ENCODE measurements around the gene NIPA2. TPM values are rescaled to one million over a fixed set of nuclear protein-coding genes. Genes with fewer than 3 reads are reported as not detected.

NIPA2 gene
- total RNA-seq, 4 donors from 2014 or later, result 22.5 to 36.4 (median 35.2) TPM

DNA sequence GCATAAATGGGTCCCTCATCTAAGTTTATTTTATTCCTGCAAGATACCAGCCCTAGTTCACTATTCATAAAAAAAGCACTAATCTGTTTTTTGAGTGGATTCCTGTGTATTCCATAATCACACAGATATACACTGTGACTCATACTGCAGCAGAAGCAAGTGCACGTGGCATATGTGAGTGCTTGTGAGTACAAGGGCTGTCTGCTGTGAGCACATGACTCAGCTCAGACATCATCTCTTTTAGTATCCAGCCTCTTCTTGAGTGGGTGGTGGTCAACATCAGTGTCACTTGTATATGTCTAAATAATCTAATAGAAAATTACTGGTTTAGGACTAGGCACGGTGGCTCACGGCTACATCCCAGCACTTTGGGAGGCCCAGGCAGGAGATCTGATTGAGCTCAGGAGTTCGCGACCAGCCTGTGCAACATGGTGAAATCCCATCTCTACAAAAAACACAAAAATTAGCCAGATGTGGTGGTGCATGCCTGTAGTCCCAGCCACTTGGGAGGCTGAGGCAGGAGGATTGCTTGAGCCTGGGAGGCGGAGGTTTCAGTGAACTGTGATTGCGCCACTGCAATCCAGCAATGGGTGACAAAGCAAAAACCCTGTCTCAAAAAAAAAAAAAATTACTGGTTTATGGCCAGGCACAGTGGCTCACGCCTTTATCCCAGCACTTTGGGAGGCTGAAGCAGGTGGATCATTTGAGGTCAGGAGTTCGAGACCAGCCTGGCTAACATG lies 49.8 kb downstream of the NIPA2 start:
- WGBS, result 85% methylated on average over 9 of the region's 9 CpGs
- no peak overlapping the region for H3K4me3 ChIP-seq
- TF ChIP-seq EP300 (IDR thresholded peaks at IDR 0.05), result no peak
- TF ChIP-seq POLR2AphosphoS5 (IDR thresholded peaks at IDR 0.05), result no peak
- H3K4me1 ChIP-seq, result no peaks in the 10 kb centered on the region
- peak in 1 of 2 donors; percentile 53 for DNase-seq (ENCODE audit: low spot score in 2 of 2)
- H3K36me3 ChIP-seq, result peaks cover 55% of the 10 kb centered on the region
- no peaks in the 10 kb centered on the region for H3K27me3 ChIP-seq
- H3K9me3 ChIP-seq, result no peaks in the 10 kb centered on the region
- H3K27ac ChIP-seq, result no peak overlapping the region

DNA sequence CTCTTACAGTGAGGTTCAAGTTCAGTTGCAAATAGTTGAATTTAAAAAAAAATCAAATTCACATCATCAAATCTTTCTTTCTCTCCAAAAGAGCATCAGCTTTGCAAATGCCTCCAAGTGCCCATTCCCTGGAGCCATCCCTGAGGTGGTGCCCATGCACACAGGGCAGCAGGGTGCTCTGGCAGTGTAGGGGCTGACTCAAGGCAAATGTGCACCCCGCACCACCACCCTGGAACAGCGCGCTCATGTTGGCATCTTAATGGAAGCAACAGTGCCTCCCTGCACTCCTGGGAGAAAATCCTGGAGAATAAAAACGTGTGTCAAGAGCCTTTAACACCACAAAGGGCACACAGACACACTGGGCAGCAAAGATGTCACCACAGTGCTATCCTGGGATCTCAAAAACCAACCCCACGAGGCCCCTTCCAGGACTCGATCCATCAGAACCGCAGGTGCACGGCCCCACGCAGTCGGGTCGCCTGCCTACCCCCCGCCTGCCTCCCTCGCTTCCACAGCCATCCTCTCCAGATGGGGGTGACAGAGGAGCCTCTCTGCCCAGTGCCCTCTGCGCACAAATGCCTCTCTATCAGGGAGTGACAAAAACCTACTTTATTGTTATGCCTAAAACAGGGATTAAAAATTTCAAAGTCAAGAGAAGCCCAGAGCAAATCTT lies 50.8 kb downstream of the NIPA2 start:
- Histone ChIP-seq H3K27me3 (no peaks in the 10 kb centered on the region), H3K27ac (no peak overlapping the region), H3K4me1 (no peaks in the 10 kb centered on the region), H3K36me3 (peaks cover 60% of the 10 kb centered on the region), H3K4me3 (no peak overlapping the region), H3K9me3 (no peaks in the 10 kb centered on the region)
- TF ChIP-seq EP300 (IDR thresholded peaks at IDR 0.05), result no peak
- TF ChIP-seq, protein P1, sequence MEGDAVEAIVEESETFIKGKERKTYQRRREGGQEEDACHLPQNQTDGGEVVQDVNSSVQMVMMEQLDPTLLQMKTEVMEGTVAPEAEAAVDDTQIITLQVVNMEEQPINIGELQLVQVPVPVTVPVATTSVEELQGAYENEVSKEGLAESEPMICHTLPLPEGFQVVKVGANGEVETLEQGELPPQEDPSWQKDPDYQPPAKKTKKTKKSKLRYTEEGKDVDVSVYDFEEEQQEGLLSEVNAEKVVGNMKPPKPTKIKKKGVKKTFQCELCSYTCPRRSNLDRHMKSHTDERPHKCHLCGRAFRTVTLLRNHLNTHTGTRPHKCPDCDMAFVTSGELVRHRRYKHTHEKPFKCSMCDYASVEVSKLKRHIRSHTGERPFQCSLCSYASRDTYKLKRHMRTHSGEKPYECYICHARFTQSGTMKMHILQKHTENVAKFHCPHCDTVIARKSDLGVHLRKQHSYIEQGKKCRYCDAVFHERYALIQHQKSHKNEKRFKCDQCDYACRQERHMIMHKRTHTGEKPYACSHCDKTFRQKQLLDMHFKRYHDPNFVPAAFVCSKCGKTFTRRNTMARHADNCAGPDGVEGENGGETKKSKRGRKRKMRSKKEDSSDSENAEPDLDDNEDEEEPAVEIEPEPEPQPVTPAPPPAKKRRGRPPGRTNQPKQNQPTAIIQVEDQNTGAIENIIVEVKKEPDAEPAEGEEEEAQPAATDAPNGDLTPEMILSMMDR (IDR thresholded peaks at IDR 0.05), result no peak
- no peak for TF ChIP-seq POLR2A (IDR thresholded peaks at IDR 0.05)
- TF ChIP-seq POLR2AphosphoS5 (IDR thresholded peaks at IDR 0.05), result no peak
- WGBS, result 93% methylated on average over 14 of the region's 14 CpGs
- no peak for DNase-seq (ENCODE audit: low spot score in 2 of 2)

DNA sequence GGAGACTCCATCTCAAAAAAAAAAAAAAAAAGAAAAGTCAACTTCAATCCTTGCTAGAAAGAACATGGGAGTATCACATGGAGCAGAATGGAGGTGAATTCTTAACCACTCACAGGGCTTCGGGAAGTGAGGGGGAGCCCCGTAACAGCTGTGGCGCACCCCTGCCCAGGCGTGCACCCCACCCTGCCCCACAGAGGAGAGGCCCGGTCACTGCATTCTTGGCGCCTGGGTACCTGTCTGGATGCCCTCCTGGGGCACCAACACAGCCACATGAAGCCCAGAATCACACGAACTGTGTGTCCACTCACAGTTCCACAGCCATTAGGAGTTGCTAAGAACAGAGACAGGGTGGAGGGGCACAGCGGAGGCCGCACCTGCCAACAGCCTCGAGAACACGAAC lies 51.8 kb downstream of the NIPA2 start:
- Histone ChIP-seq H3K4me1 (no peaks in the 10 kb centered on the region), H3K27ac (no peak overlapping the region), H3K36me3 (peaks cover 60% of the 10 kb centered on the region), H3K27me3 (no peaks in the 10 kb centered on the region), H3K4me3 (no peak overlapping the region), H3K9me3 (no peaks in the 10 kb centered on the region)
- TF ChIP-seq POLR2AphosphoS5 (IDR thresholded peaks at IDR 0.05), result no peak
- no peak for TF ChIP-seq EP300 (IDR thresholded peaks at IDR 0.05)
- no peak for TF ChIP-seq POLR2A (IDR thresholded peaks at IDR 0.05)
- TF ChIP-seq, protein P1 (IDR thresholded peaks at IDR 0.05), result no peak
- no peak for DNase-seq (ENCODE audit: low spot score in 2 of 2)
- 95% methylated on average over 11 of the region's 11 CpGs for WGBS

DNA sequence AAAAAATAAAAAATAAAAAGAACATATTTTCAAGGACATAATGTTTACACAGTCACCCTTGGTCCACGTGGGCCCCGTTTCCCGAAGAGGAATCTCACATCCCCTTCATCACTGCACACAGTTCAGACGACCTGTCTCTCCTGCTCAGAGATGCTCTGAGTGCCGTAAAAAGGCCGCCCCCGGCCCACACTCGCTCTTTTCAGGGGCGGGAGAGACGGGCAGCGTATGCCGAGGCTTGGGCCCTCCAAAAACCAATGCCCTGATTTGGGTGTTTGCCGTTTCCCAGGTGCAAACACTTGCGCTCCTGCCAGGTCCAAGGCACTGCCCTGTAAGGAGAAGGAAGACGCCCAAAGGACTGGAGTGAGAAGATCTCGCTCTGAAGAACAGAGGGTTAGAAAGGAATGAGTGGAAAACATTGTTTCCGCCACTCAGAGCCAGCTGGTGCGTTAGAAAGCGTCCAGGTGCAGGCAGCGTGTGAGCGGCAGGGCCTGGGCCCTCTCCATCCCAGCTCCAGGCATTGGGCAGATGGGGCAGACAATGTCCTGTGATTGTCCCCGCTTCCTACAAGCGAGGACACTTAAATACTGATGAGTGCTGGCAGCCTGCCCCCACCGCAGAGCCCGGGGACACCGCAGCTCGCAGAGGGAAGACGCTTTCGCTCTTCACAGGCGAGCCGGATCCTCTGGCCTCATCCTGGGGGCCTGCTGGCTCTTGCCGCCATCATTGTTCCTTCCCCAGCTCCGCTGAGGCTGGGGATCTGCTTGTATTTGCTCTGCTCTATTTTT lies 53.2 kb downstream of the NIPA2 start:
- no peaks in the 10 kb centered on the region for H3K4me1 ChIP-seq
- DNase-seq (ENCODE audit: low spot score in 2 of 2), result no peak
- TF ChIP-seq POLR2A (IDR thresholded peaks at IDR 0.05) (no peak), POLR2AphosphoS5 (IDR thresholded peaks at IDR 0.05) (no peak), EP300 (IDR thresholded peaks at IDR 0.05) (no peak)
- TF ChIP-seq, protein P1 (IDR thresholded peaks at IDR 0.05), result no peak
- H3K4me3 ChIP-seq, result no peak overlapping the region
- H3K27me3 ChIP-seq, result no peaks in the 10 kb centered on the region
- H3K36me3 ChIP-seq, result peaks cover 71% of the 10 kb centered on the region
- no peaks in the 10 kb centered on the region for H3K9me3 ChIP-seq
- 89% methylated on average over 33 of the region's 33 CpGs for WGBS
- H3K27ac ChIP-seq, result no peak overlapping the region

DNA sequence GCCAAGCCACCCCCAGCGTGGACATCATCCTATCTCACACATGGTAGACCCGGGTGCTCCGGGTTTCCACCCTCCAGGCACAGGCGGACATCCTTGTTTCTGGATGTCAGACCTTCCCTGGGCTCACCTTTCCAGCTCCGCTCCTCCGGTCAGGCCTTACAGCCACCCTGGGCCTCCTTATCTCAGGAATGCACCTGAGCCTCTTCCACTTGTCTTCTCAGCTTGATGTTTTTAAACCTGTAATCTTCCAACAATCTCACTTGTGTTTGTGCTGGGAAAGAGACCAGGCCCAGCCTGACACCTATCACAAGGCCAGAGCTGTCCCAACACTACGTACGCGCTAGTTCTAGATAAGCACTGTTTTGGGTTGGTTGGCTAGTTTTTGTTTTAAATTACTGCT lies 53.9 kb downstream of the NIPA2 start:
- no peaks in the 10 kb centered on the region for H3K9me3 ChIP-seq
- 84% methylated on average over 9 of the region's 9 CpGs for WGBS
- TF ChIP-seq EP300 (IDR thresholded peaks at IDR 0.05), result no peak
- no peaks in the 10 kb centered on the region for H3K27me3 ChIP-seq
- H3K4me3 ChIP-seq, result no peak overlapping the region
- peaks cover 71% of the 10 kb centered on the region for H3K36me3 ChIP-seq
- H3K27ac ChIP-seq, result no peak overlapping the region
- DNase-seq (ENCODE audit: low spot score in 2 of 2), result no peak
- no peaks in the 10 kb centered on the region for H3K4me1 ChIP-seq

DNA sequence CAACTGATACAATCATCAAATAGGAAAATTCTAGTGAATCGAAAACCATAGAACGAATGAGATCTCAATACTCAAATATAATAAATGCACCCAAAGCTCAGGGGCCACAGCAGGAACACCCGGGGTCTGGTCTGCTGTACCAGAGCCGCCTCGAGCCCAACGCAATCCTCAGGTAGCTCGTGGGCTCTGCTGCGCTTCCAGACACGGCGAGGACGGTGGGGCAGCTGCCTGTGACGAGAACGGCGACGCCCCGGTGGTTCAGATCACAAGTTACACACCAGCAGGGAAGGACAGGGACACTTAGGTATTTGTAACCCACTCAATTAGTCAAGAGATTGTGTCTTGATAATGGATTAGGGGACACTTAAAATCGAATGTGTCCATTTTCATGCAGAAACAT lies 54.6 kb downstream of the NIPA2 start:
- DNase-seq (ENCODE audit: low spot score in 2 of 2), result no peak
- no peaks in the 10 kb centered on the region for H3K9me3 ChIP-seq
- WGBS, result 93% methylated on average over 17 of the region's 17 CpGs
- TF ChIP-seq POLR2AphosphoS5 (IDR thresholded peaks at IDR 0.05), result no peak
- TF ChIP-seq, protein P1 (IDR thresholded peaks at IDR 0.05), result no peak
- TF ChIP-seq EP300 (IDR thresholded peaks at IDR 0.05), result no peak
- no peak for TF ChIP-seq POLR2A (IDR thresholded peaks at IDR 0.05)
- no peaks in the 10 kb centered on the region for H3K27me3 ChIP-seq
- no peak overlapping the region for H3K4me3 ChIP-seq
- no peaks in the 10 kb centered on the region for H3K4me1 ChIP-seq
- peaks cover 71% of the 10 kb centered on the region for H3K36me3 ChIP-seq
- no peak overlapping the region for H3K27ac ChIP-seq

Data from suprapubic skin (tissue), 4 donors.